PC-3 (cell line): ENCODE results near the gene KSR2. TPM values are rescaled to one million over a fixed set of nuclear protein-coding genes. Genes with fewer than 3 reads are reported as not detected.

Experiments
- ATAC-seq: fragments of 200-7000 bp; cut with Tn5 transposase; 2 replicates; pipeline ENCODE4 v1.9.1; 2020; ENCODE audit warnings: mild to moderate bottlenecking, moderate library complexity
- BruUV-seq: library from RNA; stranded (reverse); fragments of 400-500 nt; replicated peaks from 2 replicates; lab custom pipeline; 2021; lab: Mats Ljungman, UMichigan
- CTCF ChIA-PET: fragments of 300-600 bp; sonication (Branson Sonifier 250); formaldehyde crosslinking; loops from one replicate; lab custom pipeline; 2022; ENCODE audit warnings: antibody characterized with exemption; lab: Charles Lee
- POLR2A ChIA-PET: fragments of 300-600 bp; sonication (Branson Sonifier 250); formaldehyde crosslinking; loops from one replicate; lab custom pipeline; 2022; ENCODE audit warnings: antibody characterized with exemption; ENCODE audit not compliant: unreplicated experiment; lab: Charles Lee
- DNase-seq: peaks from one replicate; pipeline ENCODE4 v3.0.0-alpha.2; 2015
- H2AFZ ChIP-seq: fragments of 300-600 bp; sonication (generic); 2 replicates; pipeline ENCODE4 v1.6.0; 2016; ENCODE audit warnings: antibody characterized with exemption, low read length
- H3F3A ChIP-seq: fragments of 300-600 bp; sonication (generic); one replicate; pipeline ENCODE4 v1.6.0; 2017; ENCODE audit warnings: antibody characterized with exemption, low read length, control low read depth, mild to moderate bottlenecking; ENCODE audit not compliant: unreplicated experiment
- H3K27ac ChIP-seq: fragments of 300-600 bp; sonication (generic); 2 replicates; pipeline ENCODE4 v1.5.1; 2016; ENCODE audit warnings: mild to moderate bottlenecking, low read length
- H3K27me3 ChIP-seq: fragments of 300-600 bp; sonication (generic); 2 replicates; pipeline ENCODE4 v1.6.1; 2016; ENCODE audit warnings: low read length, mixed read lengths
- H3K36me3 ChIP-seq: fragments of 300-600 bp; sonication (generic); 2 replicates; pipeline ENCODE4 v1.6.1; 2016; ENCODE audit warnings: low read depth, mixed run types, low read length, mixed read lengths
- H3K4me1 ChIP-seq: fragments of 300-600 bp; sonication (generic); 2 replicates; pipeline ENCODE4 v1.5.1; 2016; ENCODE audit warnings: low read length; ENCODE audit not compliant: insufficient read depth
- H3K4me2 ChIP-seq: fragments of 300-600 bp; sonication (generic); 2 replicates; pipeline ENCODE4 v1.6.0; 2016; ENCODE audit warnings: low read length
- H3K4me3 ChIP-seq: fragments of 300-600 bp; sonication (generic); 2 replicates; pipeline ENCODE4 v1.5.1; 2016; ENCODE audit warnings: mild to moderate bottlenecking, low read length, mixed read lengths
- H3K79me2 ChIP-seq: fragments of 300-600 bp; sonication (generic); 2 replicates; pipeline ENCODE4 v1.6.1; 2017; ENCODE audit warnings: low read length, mixed read lengths
- H3K9ac ChIP-seq: fragments of 300-600 bp; sonication (generic); 2 replicates; pipeline ENCODE4 v1.6.0; 2016; ENCODE audit warnings: mild to moderate bottlenecking, low read length
- H3K9me2 ChIP-seq: fragments of 300-600 bp; sonication (generic); replicated peaks from 2 replicates; pipeline ENCODE4 v1.6.1; 2016; ENCODE audit warnings: mixed run types, low read length, mixed read lengths
- H3K9me3 ChIP-seq: fragments of 300-600 bp; sonication (generic); 2 replicates; pipeline ENCODE4 v1.6.1; 2016; ENCODE audit warnings: low read length, mixed read lengths
- H4K20me1 ChIP-seq: fragments of 300-600 bp; sonication (generic); 2 replicates; pipeline ENCODE4 v1.6.1; 2016; ENCODE audit warnings: low read length, mixed read lengths
- EZH2 ChIP-seq: fragments of 300-600 bp; sonication (generic); IDR thresholded peaks from one replicate; pipeline ENCODE4 v1.6.1; 2017; ENCODE audit warnings: antibody characterized with exemption, mild to moderate bottlenecking, low read length; ENCODE audit not compliant: unreplicated experiment
- EZH2phosphoT487 ChIP-seq: fragments of 300-600 bp; sonication (generic); IDR thresholded peaks from 2 replicates; pipeline ENCODE4 v1.6.1; 2018; ENCODE audit warnings: mild to moderate bottlenecking, antibody characterized with exemption, low read length, borderline replicate concordance
- intact Hi-C: fragments of 100-400 bp; cut with micrococcal nuclease; formaldehyde crosslinking; loops from 2 replicates; pipeline ENCODE4 v1.9.0; 2023
- total RNA-seq: library from RNA; depleted of rRNA; stranded (reverse); fragments of >200 nt; gene quantifications from 2 replicates; pipeline ENCODE4 v1.2.3, GENCODE V29; 2014
- TF ChIP-seq, protein P1 (sequence below): fragments of 300-600 bp; sonication (generic); conservative IDR thresholded peaks from 2 replicates; pipeline ENCODE4 v1.5.1; 2017; ENCODE audit warnings: antibody characterized with exemption, low read depth, mild to moderate bottlenecking, low read length

Gene KSR2
- total RNA-seq, 1 experiment from 2014 or later: 0.80 TPM

- DNase-seq: peak; percentile 97
- no peaks in the 10 kb centered on the region for H3K9me2 ChIP-seq
- H2AFZ ChIP-seq: 0 out of 2 replicates have a peak overlapping the region, but pooled peaks have one; percentile 12
- H3F3A ChIP-seq: no peaks in the 10 kb centered on the region
- ChIA-PET POLR2A (interaction anchor here (0.6 to 1.4 kb wide), 3 partner anchors 109 to 148 kb away, joined by 5 to 8 read pairs (median 5); no protein-coding TSS in a partner anchor), CTCF (interaction anchor here (0.6 to 1.1 kb wide), 4 partner anchors 24 to 466 kb away, joined by 3 to 5 read pairs (median 4); no protein-coding TSS in a partner anchor)
- H3K4me1 ChIP-seq: peaks cover 24% of the 10 kb centered on the region
- no peaks in the 10 kb centered on the region for H3K27me3 ChIP-seq
- peaks cover 13% of the 10 kb centered on the region for H3K9me3 ChIP-seq
- H3K27ac ChIP-seq: peak overlapping the region; percentile 88
- H3K79me2 ChIP-seq: no peaks in the 10 kb centered on the region
- H4K20me1 ChIP-seq: no peaks in the 10 kb centered on the region
- no peak overlapping the region for H3K4me3 ChIP-seq
- peak; percentile 89 for ATAC-seq
- H3K9ac ChIP-seq: peak overlapping the region; percentile 60
- no peak for TF ChIP-seq EZH2
- TF ChIP-seq, protein P1, sequence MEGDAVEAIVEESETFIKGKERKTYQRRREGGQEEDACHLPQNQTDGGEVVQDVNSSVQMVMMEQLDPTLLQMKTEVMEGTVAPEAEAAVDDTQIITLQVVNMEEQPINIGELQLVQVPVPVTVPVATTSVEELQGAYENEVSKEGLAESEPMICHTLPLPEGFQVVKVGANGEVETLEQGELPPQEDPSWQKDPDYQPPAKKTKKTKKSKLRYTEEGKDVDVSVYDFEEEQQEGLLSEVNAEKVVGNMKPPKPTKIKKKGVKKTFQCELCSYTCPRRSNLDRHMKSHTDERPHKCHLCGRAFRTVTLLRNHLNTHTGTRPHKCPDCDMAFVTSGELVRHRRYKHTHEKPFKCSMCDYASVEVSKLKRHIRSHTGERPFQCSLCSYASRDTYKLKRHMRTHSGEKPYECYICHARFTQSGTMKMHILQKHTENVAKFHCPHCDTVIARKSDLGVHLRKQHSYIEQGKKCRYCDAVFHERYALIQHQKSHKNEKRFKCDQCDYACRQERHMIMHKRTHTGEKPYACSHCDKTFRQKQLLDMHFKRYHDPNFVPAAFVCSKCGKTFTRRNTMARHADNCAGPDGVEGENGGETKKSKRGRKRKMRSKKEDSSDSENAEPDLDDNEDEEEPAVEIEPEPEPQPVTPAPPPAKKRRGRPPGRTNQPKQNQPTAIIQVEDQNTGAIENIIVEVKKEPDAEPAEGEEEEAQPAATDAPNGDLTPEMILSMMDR: no peak
- TF ChIP-seq EZH2phosphoT487: no peak
- TSS peak; percentile 63 for BruUV-seq
- intact Hi-C loops: loop anchor here (1.0 kb wide), 4 partner anchors 18 to 400 kb away; no protein-coding TSS in a partner anchor
- H3K36me3 ChIP-seq: peaks cover 11% of the 10 kb centered on the region; the same call in 1 of the 2 replicates
- peak overlapping the region; percentile 32 for H3K4me2 ChIP-seq
Measured at GRCh38 chr12:117832459-117833457, 136.0 kb downstream of the KSR2 start.

- Histone ChIP-seq H3K4me3 (no peak overlapping the region), H3K36me3 (peaks cover 11% of the 10 kb centered on the region; the same call in 1 of the 2 replicates), H3F3A (no peaks in the 10 kb centered on the region), H3K27ac (no peak overlapping the region), H2AFZ (no peak overlapping the region), H3K4me2 (no peak overlapping the region), H3K79me2 (no peaks in the 10 kb centered on the region), H3K4me1 (peaks cover 20% of the 10 kb centered on the region), H3K9ac (no peak overlapping the region), H3K27me3 (no peaks in the 10 kb centered on the region), H3K9me2 (no peaks in the 10 kb centered on the region), H4K20me1 (no peaks in the 10 kb centered on the region), H3K9me3 (peaks cover 13% of the 10 kb centered on the region)
- intact Hi-C loops: no loop called here
- BruUV-seq: no TSS peak
- DNase-seq (no peak), ATAC-seq (no peak)
- CTCF ChIA-PET: interaction anchor here (0.6 to 0.8 kb wide), 2 partner anchors 27 to 594 kb away, joined by 3 read pairs; no protein-coding TSS in a partner anchor
- TF ChIP-seq, protein P1: no peak
- no peak for TF ChIP-seq EZH2
- POLR2A ChIA-PET: interaction anchor here (0.7 to 1.0 kb wide), 3 partner anchors 12 to 474 kb away, joined by 3 read pairs; no protein-coding TSS in a partner anchor
Measured at GRCh38 chr12:117830471-117830870, 138.3 kb downstream of the KSR2 start.
